IgD-negative memory B cell (primary cell): ENCODE results near the gene RNH1. TPM values are rescaled to one million over a fixed set of nuclear protein-coding genes. Genes with fewer than 3 reads are reported as not detected.

Experiments
- H3K27ac Mint-ChIP-seq, 3 donors: one replicate each; pipeline ENCODE4 v1.8.0; 2020 to 2022; ENCODE audit warnings: mild to moderate bottlenecking in 3 of 3, mixed read lengths in 3 of 3, moderate library complexity in 1 of 3
- H3K27me3 Mint-ChIP-seq: one replicate; pipeline ENCODE4 v1.8.0; 2021; ENCODE audit warnings: mixed read lengths
- H3K36me3 Mint-ChIP-seq: one replicate; pipeline ENCODE4 v1.8.0; 2020; ENCODE audit warnings: mild to moderate bottlenecking, mixed read lengths
- H3K4me1 Mint-ChIP-seq, 3 donors: one replicate each; pipeline ENCODE4 v1.8.0; 2020 to 2022; ENCODE audit warnings: mixed read lengths in 3 of 3, mild to moderate bottlenecking in 1 of 3
- H3K4me3 Mint-ChIP-seq, 4 donors: one replicate each; pipeline ENCODE4 v1.8.0; 2020 to 2022; ENCODE audit warnings: mild to moderate bottlenecking in 4 of 4, mixed read lengths in 4 of 4, moderate library complexity in 3 of 4
- H3K9me3 Mint-ChIP-seq, 3 donors: one replicate each; pipeline ENCODE4 v1.8.0; 2020 to 2021; ENCODE audit warnings: mixed read lengths in 3 of 3, mild to moderate bottlenecking in 1 of 3
- polyA plus RNA-seq: library from polyadenylated mRNA; unstranded; fragments of 300-500 nt; fragmentation: Illumina TruSeq; gene quantifications from one replicate; pipeline ENCODE4 v1.2.3, GENCODE V29; 2021

Gene RNH1
- polyA plus RNA-seq, 1 donor from 2014 or later, result 202 TPM

DNA sequence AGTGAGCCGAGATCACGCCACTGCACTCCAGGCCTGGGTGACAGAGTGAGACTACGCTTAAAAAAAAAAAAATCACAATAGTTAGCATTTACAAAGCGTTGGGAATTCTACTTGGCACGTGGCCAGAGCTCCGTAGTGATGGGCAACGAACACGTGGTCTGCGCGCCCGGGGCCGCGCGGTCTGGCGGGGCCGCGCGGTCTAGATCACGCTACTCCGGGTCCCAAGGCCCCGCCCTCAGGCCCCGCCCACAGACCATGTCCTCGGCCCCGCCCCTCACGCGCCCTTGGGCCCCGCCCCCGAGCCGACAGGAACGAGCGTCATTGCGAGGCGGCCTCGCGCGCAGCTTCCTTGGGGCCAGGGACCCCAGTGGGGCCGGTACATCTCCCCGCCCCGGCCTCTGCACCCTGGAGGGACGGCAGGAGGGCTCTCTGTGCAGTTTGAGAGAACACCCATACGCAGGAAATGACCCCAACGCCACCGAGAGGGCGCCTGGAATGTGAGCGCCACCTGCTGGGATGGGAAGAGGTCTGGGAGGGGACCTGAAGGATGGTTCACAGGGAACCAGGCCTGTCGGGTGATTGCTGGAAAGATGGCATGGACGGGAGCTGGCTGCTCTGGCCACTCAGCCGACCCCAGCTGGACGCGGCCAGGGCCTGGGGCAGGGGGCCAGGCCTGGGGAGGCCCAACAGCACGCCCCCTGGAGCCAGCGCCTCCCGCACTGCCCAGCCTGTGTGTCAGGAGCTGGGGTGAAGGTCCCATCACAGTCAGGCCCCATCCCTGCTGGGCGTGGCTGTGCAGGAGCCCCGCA lies 58.9 kb downstream of the RNH1 start:
- H3K4me3 Mint-ChIP-seq, result peak overlapping the region; percentile 92 to 99 (median 96)
- peak overlapping the region; percentile 97 to 98 (median 98) for H3K27ac Mint-ChIP-seq
- no peaks in the 10 kb centered on the region for H3K27me3 Mint-ChIP-seq
- H3K4me1 Mint-ChIP-seq, result peaks cover 11 to 20% (median 19%) of the 10 kb centered on the region in 3 donors
- H3K36me3 Mint-ChIP-seq, result no peaks in the 10 kb centered on the region
- H3K9me3 Mint-ChIP-seq, result no peaks in the 10 kb centered on the region

GRCh38 chr11:446891-447290 lies 60.2 kb downstream of the RNH1 start:
- H3K27ac Mint-ChIP-seq, result peak overlapping the region in 1 of 3 donors; percentile 56

GRCh38 chr11:445765-446588 lies 61.1 kb downstream of the RNH1 start:
- H3K4me1 Mint-ChIP-seq, result peaks cover 10 to 11% (median 11%) of the 10 kb centered on the region in 3 donors
- H3K4me3 Mint-ChIP-seq, result peak overlapping the region in 3 of 4 donors; percentile 4 to 65 (median 43)
- no peaks in the 10 kb centered on the region for H3K27me3 Mint-ChIP-seq
- peak overlapping the region in 1 of 3 donors; percentile 56 for H3K27ac Mint-ChIP-seq
- H3K36me3 Mint-ChIP-seq, result no peaks in the 10 kb centered on the region
- H3K9me3 Mint-ChIP-seq, result no peaks in the 10 kb centered on the region

More at GRCh38 chr11:446891-447290, 60.2 kb downstream of the RNH1 start:
- Mint-ChIP-seq H3K4me1 (peaks cover 11 to 16% (median 16%) of the 10 kb centered on the region in 3 donors), H3K27me3 (no peaks in the 10 kb centered on the region), H3K36me3 (no peaks in the 10 kb centered on the region), H3K9me3 (no peaks in the 10 kb centered on the region), H3K4me3 (peak overlapping the region in 1 of 4 donors; percentile 65)

Other genes starting within 250 kb of the RNH1 start
- gene NLRP6, start 228.8 kb downstream of the RNH1 start, polyA plus RNA-seq, result 5.9 TPM
- gene PGGHG, start 218.1 kb downstream of the RNH1 start, polyA plus RNA-seq, result 6.1 TPM
- not detected for gene IFITM5, start 207.7 kb downstream of the RNH1 start, polyA plus RNA-seq
- 1,305 TPM for gene IFITM2, start 199.4 kb downstream of the RNH1 start, polyA plus RNA-seq
- 233 TPM for gene IFITM1, start 193.2 kb downstream of the RNH1 start, polyA plus RNA-seq
- gene IFITM3, start 186.4 kb downstream of the RNH1 start, polyA plus RNA-seq, result 1.4 TPM
- gene B4GALNT4, start 137.7 kb downstream of the RNH1 start, polyA plus RNA-seq, result not detected
- not detected for gene PKP3, start 113.0 kb downstream of the RNH1 start, polyA plus RNA-seq
- gene SIGIRR, start 92.2 kb downstream of the RNH1 start, polyA plus RNA-seq, result 130 TPM
- 4.9 TPM for gene ANO9, start 65.2 kb downstream of the RNH1 start, polyA plus RNA-seq
- 10.9 TPM for gene PTDSS2, start 57.0 kb downstream of the RNH1 start, polyA plus RNA-seq
- 22.5 TPM for gene HRAS, start 28.3 kb upstream of the RNH1 start, polyA plus RNA-seq
- 2.6 TPM for gene LRRC56, start 30.3 kb upstream of the RNH1 start, polyA plus RNA-seq
- 3.8 TPM for gene LMNTD2, start 53.5 kb upstream of the RNH1 start, polyA plus RNA-seq
- 42.0 TPM for gene RASSF7, start 53.7 kb upstream of the RNH1 start, polyA plus RNA-seq
- gene PHRF1, start 69.2 kb upstream of the RNH1 start, polyA plus RNA-seq, result 15.4 TPM
- 103 TPM for gene IRF7, start 108.7 kb upstream of the RNH1 start, polyA plus RNA-seq
- not detected for gene CDHR5, start 117.7 kb upstream of the RNH1 start, polyA plus RNA-seq
- not detected for gene SCT, start 119.9 kb upstream of the RNH1 start, polyA plus RNA-seq
- not detected for gene DRD4, start 130.0 kb upstream of the RNH1 start, polyA plus RNA-seq
- gene DEAF1, start 188.0 kb upstream of the RNH1 start, polyA plus RNA-seq, result 25.6 TPM
- 35.6 TPM for gene TMEM80, start 188.6 kb upstream of the RNH1 start, polyA plus RNA-seq
- 17.3 TPM for gene EPS8L2, start 199.0 kb upstream of the RNH1 start, polyA plus RNA-seq
- gene TALDO1, start 240.2 kb upstream of the RNH1 start, polyA plus RNA-seq, result 246 TPM